CD4-positive, alpha-beta T cell treated with Interleukin-4 for 1 hour (primary cell): Measurements from ENCODE around the gene DISC1.
A peak's percentile ranks its signal among the peaks of the same experiment; 100 is the strongest.

Source experiments
- DNase-seq, 2 donors: peaks; one replicate each; pipeline ENCODE4 v3.0.0-alpha.2; 2020 to 2022

Gene DISC1

GRCh38 chr1:231918239-231919015 lies 291.8 kb downstream of the DISC1 start:
- DNase-seq: peak in 1 of 2 donors; percentile 45

- peak in 1 of 2 donors; percentile 7 for DNase-seq
Observed at GRCh38 chr1:231919239-231919885, 292.8 kb downstream of the DISC1 start.

- DNase-seq: peak; percentile 29 to 54
Observed at GRCh38 chr1:231919886-231920285, 293.3 kb downstream of the DISC1 start.

GRCh38 chr1:231921646-231922345 lies 295.2 kb downstream of the DISC1 start:
- no peak for DNase-seq

GRCh38 chr1:231923491-231924041 lies 297.0 kb downstream of the DISC1 start:
- DNase-seq: no peak

GRCh38 chr1:231924180-231924579 lies 297.6 kb downstream of the DISC1 start:
- DNase-seq: no peak

GRCh38 chr1:231925864-231926263 lies 299.3 kb downstream of the DISC1 start:
- no peak for DNase-seq

GRCh38 chr1:231926340-231926739 lies 299.8 kb downstream of the DISC1 start:
- DNase-seq: no peak

GRCh38 chr1:231926933-231927332 lies 300.3 kb downstream of the DISC1 start:
- no peak for DNase-seq

- no peak for DNase-seq
Observed at GRCh38 chr1:231927431-231927830, 300.8 kb downstream of the DISC1 start.

GRCh38 chr1:231929311-231929710 lies 302.7 kb downstream of the DISC1 start:
- no peak for DNase-seq

- DNase-seq: no peak
Observed at GRCh38 chr1:231930257-231930947, 303.8 kb downstream of the DISC1 start.

- DNase-seq: no peak
Observed at GRCh38 chr1:231931146-231931545, 304.6 kb downstream of the DISC1 start.

GRCh38 chr1:231931846-231932454 lies 305.4 kb downstream of the DISC1 start:
- peak; percentile 32 to 34 for DNase-seq

- no peak for DNase-seq
Observed at GRCh38 chr1:231933711-231934626, 307.4 kb downstream of the DISC1 start.

GRCh38 chr1:231934797-231935196 lies 308.2 kb downstream of the DISC1 start:
- no peak for DNase-seq

- no peak for DNase-seq
Observed at GRCh38 chr1:231935856-231936255, 309.3 kb downstream of the DISC1 start.

- DNase-seq: no peak
Observed at GRCh38 chr1:231936983-231937775, 310.6 kb downstream of the DISC1 start.

- DNase-seq: no peak
Observed at GRCh38 chr1:231938211-231938610, 311.6 kb downstream of the DISC1 start.

GRCh38 chr1:231938711-231939110 lies 312.1 kb downstream of the DISC1 start:
- no peak for DNase-seq
